SU-DHL-6 (cell line): Measurements from ENCODE around the gene SIM2.

Source experiments
- CTCF ChIP-seq: fragments of 200-600 bp; sonication (generic); IDR thresholded peaks from one replicate; pipeline ENCODE4 v1.5.1; 2017; ENCODE audit warnings: antibody characterized with exemption, mild to moderate bottlenecking, low read length, moderate library complexity; ENCODE audit not compliant: insufficient read depth, poor library complexity, severe bottlenecking
- EZH2phosphoT487 ChIP-seq: fragments of 200-600 bp; sonication (generic), shearing (Covaris generic); conservative IDR thresholded peaks from 2 replicates; pipeline ENCODE4 v1.6.1; 2018; ENCODE audit warnings: mild to moderate bottlenecking, antibody characterized with exemption, low read length, moderate library complexity, mixed read lengths

GRCh38 chr21:36725793-36726386 lies 27.0 kb downstream of the SIM2 start:
- no peak for TF ChIP-seq CTCF
- no peak for TF ChIP-seq EZH2phosphoT487
